Measurements from ENCODE around the gene BRPF3.
"Not testable (repeated sequence)": the region's sequence is repeated elsewhere in the genome, so short reads cannot be mapped to it uniquely, and the experiment has no call there.

BRPF3 gene

DNA sequence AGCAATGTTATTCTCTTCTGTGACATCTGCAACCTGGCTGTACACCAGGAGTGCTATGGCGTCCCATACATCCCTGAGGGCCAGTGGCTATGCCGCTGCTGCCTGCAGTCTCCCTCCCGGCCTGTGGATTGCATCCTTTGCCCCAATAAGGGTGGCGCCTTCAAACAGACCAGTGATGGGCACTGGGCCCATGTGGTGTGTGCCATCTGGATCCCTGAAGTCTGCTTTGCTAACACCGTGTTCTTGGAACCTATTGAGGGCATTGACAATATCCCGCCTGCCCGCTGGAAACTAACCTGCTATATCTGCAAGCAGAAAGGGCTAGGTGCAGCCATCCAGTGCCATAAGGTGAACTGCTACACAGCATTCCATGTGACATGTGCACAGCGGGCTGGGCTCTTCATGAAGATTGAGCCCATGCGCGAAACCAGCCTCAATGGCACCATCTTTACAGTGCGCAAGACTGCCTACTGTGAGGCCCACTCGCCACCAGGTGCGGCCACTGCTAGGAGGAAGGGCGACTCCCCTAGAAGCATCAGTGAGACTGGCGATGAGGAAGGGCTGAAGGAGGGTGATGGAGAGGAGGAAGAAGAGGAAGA, 4.6 kb downstream of the BRPF3 start:
- DNase-seq, result no peak

DNA sequence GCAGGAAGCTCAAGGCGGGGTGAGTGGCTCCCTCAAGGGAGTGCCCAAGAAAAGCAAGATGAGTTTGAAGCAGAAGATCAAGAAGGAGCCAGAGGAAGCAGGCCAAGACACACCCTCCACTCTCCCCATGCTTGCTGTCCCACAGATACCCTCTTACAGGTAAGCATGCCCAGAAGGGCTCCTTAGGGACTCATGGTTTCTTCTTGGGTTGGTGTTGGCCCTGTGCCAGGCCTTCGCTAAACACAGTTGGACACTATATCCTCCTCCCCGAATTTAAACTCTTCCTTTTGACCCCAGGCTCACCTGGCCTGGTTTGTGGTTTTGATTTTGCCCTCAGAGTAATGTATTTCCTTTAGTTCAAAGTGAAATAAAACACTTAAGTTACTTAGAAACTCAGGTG, 5.1 kb downstream of the BRPF3 start:
- DNase-seq, result no peak

DNA sequence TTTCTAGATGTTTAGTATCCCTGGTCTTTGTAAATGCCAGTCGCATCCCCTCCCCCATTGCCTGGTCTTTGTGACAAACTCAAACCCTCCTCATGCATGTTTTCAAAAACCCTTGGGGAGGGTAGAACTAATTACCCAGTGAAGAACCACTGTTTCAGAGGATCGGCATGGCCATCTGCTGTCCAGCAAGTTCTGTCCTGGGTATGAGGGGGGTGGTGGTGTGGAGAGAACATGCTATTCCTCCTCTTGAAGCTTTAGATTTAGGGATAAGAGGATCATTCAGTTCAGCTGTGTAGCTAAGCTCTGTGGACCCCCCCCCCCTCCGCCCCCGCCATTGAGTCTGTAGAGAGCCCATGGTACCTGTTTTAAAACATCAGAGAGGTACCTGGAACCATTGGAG, 5.6 kb downstream of the BRPF3 start:
- DNase-seq, result no peak

DNA sequence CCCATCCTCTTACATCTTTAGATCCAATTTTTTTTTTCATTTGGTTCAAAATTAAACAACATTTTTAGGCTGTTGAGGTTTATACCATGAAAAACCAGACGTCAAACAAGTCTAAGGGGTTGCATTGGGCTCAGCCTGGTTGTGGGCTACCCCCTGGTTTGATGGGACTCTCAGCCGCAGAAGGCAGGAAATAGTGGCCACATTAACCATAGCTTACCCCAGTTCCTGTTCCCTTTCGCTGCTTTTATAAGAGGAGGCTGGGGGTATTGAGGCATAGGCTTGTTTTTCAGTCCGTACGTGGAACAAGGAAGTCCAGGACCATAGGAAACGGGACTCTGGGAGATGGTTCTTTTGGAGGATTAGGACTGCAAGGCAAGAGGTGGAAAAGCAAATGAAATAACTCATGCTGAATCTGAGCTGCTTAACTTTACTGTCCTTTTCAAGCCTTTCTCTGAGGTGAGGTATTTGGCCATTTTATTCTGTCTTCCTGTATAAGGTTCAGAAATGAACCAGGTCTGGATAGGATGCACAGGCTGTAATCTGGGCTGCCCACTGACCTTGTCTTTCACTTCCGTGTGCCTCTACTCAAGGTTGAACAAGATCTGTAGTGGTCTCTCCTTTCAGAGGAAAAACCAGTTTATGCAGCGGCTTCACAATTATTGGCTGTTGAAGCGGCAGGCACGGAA, 7.7 kb downstream of the BRPF3 start:
- DNase-seq, result no peak

DNA sequence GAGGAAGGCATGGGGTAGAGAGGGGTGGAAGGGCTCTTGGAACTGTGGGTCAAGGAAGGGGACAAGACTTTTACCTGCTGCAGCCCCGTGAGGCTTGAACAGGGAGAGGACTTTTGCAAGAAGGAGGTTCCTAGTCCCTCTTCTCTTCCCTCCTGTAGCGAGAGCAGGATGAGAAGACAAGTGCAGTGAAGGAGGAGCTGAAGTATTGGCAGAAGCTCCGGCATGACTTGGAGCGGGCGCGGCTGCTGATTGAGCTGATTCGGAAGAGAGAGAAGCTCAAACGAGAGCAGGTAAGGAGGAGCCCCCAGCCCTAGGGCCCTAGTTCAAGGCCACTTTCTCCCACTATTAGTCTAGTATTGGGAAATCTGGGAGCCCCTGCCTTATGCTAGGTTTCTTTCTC, 10.6 kb downstream of the BRPF3 start:
- no peak for DNase-seq

DNA sequence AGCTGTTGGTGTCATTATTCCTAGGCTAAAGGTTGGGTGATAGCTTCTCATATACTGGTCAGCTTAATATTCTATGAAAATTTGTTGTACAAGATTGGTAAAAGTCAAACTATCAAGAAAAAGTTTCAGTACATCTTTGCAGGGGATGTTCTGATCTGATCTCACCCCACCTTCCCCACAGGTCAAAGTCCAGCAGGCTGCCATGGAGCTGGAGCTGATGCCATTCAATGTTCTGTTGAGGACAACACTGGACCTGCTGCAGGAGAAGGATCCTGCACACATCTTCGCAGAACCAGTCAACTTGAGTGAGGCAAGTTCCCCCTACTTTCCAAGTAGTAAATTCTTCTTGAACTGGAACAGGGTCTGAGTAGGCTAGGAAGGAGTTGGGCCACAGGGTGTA, 13.1 kb downstream of the BRPF3 start:
- no peak for DNase-seq

DNA sequence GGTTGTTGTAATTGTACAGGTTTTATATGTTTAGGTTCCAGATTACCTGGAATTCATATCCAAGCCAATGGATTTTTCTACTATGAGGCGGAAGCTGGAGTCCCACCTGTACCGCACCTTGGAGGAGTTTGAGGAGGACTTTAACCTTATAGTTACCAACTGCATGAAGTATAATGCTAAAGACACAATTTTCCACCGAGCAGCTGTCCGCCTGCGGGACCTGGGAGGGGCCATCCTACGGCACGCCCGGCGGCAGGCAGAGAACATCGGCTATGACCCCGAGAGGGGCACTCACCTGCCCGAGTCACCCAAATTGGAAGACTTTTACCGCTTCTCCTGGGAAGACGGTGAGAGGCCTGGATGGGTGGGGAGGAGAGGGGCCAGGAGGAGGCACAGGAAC, 13.6 kb downstream of the BRPF3 start:
- no peak for DNase-seq

DNA sequence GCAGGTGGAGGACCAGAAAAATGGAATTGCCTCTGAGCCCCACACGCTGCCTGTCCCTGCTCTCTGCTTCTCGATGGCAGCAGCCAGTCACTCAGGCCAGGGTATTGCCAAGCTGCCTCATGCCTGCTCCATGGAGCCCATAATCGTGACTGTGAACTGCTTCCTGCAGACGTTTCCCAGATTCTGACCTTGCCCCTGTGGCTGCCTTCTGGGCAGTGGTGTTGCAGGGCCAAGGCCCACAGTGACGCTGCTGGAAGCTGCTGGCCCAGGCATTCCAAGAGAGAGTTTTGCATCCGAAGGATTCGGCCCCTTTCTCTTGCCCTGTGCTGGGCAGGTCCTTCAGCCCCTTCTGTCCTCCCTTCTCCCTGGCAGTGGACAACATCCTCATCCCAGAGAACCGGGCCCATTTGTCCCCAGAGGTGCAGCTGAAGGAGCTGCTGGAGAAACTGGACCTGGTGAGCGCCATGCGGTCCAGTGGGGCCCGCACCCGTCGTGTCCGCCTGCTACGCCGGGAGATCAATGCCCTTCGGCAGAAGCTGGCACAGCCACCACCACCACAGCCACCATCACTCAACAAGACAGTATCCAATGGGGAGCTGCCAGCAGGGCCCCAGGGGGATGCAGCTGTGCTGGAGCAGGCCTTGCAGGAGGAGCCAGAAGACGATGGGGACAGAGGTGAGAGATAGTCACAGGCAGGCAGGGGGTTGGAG, 14.5 kb downstream of the BRPF3 start:
- no peak for DNase-seq

DNA sequence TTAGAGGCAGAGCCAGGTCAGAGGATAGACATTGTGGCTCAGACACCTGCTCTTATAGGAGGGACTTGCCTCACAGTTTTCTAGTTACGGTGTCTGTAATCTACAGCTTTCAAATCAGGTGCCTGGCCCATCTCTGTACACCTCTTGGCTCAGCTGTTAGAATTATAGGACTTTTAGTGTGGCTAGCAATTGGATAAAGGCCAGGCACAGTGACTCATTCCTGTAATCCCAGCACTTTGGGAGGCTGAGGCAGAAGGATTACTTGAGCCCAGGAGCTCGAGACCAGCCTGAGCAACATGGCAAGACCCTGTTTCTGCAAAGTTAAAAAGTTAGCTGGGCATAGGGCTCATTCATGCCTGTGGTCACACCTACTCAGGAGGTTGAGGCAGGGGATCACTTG, 20.0 kb downstream of the BRPF3 start:
- no peak for DNase-seq

DNA sequence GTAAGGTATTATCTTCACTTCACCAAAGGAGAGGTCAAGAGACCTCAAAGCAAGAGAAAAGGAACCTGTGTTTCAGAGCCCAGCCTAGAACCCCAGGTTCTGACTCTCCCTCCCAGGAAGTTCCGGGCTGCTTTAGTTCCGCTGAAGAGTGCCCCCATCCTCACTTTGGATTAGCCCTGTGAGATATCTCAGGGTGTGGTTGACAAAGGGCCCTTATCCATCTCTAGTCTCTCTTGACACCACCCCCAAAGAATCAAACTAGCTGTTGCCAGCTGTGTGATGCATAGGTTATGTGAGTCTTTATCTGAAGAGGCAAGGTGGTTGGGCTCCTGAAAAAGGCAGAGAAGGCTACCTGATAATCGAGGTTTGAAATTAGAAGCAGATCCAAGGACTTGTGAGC, 20.6 kb downstream of the BRPF3 start:
- no peak for DNase-seq

DNA sequence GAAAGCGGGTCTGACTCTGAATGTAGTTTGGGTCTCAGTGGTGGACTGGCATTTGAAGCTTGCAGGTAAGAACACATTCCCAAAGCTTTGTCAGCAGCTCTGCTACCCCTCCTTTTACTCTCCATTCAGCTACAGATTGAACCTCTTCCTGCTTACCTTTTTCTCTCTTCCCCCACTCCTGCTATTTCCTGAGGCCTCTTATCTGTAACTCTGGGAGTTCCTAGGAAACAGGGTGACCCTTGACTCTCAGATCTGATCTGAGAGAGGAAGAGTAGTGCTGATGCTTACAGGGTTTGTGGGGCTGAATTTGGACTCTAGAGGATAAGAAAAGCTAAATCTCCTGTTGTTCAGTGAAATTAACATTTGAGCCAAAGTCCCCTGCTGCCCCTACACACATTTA, 21.4 kb downstream of the BRPF3 start:
- DNase-seq, result no peak

DNA sequence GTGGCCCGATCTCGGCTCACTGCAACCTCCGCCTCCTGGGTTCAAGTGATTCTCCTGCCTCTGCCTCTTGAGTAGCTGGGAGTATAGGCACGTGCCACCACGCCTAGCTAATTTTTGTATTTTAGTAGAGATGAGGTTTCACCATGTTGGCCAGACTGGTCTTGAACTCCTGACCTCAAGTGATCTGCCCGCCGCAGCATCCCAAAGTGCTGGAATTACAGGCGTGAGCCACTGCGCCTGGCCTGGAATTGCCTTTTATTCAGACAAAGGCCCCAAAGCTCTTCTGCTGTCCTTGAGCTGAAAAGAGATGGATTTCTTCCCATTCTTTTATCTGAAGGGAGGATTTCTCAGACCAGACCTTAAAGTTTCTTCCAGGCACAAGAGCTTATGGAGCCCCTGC, 22.0 kb downstream of the BRPF3 start:
- not testable (repeated sequence) for DNase-seq

DNA sequence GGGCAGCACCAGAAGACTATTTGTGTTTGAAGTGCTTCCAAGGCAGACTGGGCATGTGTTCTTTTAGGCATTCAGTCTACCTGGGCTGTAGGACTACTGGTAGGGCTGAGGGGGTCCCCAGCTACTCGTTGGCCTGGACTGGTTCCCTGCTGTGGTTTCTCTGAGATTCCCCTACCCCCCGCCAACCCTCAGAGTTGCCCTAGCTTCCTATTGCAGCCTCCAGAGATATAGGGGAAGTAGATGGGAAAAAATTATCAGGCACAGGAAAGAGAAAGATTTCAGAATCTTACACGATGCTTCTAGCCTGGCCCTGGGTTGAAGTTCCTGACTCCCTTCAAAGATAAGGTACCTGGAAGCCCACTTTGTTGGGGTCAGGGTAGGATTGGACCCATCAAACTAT, 22.5 kb downstream of the BRPF3 start:
- DNase-seq, result no peak

DNA sequence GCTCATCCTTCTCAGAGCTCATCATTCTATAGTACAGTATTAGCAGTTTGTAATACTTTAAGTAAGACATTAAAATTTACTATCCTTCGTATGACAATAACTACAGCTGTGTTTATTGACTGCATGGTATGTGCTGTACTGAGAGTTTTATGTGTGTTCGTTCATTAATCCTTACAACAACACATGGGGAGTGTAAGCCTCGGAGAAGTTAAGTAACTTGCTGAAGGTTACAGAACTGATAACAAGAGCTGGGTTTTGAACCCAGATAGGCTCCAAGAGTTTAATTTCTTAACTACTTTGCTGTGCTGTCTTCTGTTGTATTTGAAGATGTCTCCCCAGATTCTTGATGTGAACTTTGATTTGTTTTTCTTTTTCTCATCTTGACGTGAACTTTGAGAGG, 23.7 kb downstream of the BRPF3 start:
- DNase-seq, result no peak

DNA sequence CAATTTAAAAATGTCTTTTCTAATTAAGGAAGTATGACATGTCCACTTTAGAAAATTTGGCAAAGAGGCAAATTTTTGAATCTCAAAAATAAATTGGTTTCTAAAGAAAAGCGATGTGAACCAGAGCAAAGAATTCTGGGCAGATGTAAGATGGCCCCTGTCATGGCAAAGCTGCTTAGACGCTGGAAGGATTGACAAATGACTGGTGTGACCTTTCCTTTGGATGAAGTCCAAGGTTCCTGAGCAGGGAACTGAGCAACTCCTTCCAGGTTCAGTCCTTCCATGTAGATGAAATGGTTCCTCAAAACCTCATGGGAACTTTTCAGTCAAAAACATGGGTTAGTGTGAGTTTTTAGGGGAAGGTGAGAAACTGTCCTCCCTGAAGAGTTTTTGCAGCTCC, 25.1 kb downstream of the BRPF3 start:
- DNase-seq, result no peak

DNA sequence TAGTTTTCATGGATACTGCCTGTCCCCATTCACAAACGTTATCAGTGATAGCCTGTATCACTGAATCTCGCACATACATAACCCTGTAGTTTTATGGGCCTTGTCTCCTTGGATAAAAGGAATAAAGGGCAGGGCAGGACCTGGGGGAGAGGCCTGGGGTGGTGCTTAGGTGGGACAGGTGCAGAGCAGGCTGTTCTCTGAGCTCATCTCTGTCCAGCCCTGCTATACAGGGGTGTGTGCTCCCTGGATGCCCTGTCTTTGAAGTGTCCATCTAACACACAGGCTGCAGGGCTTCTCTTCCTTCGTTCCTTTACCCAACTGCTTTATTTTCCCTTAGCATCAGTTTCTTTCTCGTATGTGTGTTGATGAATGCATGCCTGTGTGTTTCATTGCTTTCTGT, 26.4 kb downstream of the BRPF3 start:
- DNase-seq, result no peak

DNA sequence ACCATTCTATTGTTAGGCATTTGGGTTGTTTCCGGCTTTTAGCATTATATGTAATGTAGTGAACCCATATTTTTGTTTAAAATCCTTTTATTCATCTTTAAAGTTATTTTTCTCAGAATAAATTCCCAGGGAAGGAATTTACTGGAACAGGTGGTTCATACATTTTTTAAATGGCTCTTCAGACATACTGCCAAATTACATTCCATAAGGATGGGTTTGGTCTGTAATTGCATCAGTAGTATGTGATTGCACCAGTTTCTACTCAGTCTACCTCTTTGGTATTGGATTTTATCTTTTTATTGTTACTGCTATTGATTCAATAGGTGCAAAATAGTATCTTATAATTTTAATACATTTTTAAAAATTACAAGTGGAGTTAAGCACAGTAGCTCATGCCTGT, 27.2 kb downstream of the BRPF3 start:
- DNase-seq, result no peak

DNA sequence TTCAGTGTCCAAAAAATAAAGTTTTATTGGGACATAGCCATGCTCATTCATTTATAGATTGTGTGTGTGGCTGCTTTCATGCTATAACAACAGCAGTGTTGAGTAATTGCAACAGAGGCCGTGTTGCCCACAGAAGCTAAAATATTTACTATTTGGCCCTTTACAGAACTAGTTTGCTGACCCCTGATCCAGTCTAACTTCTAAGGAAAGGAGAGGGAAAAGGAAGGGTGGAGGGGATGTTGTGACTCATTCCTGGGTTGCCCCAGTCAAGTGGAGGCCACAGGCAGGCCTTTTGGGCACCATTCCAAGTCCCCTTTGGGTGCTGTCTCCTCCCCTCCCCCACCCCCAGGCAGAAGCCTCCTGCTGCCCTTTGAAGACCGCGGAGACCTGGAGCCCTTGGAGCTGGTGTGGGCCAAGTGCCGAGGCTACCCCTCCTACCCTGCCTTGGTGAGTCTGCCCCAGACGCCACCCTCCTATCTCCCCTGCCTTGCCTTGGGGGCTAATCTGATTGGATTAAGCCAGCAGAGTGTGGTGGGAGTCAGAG, 28.4 kb downstream of the BRPF3 start:
- DNase-seq, result no peak

DNA sequence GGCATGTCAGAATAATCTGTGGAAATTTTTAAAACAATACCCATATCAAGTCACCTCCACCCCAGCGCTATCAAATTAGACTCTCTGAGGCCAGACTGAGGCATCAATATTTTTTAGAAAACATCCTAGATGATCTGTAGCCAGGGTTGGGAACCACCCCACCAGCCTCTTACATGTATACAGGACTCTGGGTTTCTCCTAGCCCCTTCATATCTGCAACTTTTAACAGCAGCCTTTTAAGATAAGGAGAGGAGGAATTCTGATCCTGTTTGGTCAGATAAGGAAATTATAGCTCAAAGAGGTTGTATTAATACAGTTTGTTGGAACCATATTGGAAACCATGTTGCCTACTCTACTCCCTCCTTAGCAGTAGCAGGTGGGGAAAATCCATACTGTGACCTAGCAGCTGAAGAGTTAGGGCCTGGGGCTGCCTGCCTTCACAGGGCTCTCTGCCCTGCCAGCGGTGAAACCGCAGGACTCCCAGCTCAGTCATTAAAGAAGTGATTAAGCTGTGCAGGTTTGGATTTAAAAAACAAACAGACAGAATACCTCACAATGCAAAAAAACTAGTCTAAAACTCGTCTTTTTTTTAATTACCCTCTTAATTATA, 30.0 kb downstream of the BRPF3 start:
- DNase-seq, result no peak

DNA sequence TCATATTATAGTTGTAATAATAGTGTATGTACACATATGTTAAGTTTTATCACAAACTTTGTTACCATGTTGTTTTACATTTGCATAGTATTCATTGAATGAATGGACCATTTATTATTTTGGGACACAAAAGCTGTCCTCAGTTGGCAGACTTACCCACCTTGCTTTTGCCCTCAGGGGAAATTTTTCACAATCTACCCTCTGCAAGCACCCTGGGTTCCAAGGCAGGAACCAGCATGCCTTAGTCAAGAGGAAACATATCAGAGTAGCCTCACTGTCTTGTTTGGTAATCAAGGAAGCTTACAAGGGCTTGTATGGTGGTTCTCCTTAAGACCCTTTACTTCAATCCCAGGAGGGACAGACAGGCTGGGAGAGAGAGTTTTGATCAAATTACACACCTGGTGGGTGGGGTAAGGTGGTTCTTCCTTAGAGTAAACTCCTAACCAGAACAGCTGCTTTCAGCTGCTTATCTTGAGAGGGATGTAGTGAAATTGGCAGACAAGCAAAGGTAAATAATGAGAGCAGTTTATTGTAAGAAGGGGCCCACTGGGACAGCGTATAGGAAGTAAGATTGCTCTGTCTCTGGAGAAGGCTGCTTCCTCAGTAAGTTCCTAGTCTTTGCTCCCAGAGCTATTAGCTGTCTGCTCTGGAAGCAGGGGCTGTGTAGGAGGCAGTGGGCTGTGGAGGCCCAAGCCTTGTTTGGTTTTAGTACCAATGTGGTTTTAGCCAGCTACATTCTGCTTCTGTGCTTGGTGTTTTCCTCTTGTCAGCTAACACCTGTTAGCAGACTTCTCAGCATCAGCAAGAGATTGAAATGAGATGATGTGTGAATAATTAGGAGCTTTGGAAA, 31.1 kb downstream of the BRPF3 start:
- no peak for DNase-seq

DNA sequence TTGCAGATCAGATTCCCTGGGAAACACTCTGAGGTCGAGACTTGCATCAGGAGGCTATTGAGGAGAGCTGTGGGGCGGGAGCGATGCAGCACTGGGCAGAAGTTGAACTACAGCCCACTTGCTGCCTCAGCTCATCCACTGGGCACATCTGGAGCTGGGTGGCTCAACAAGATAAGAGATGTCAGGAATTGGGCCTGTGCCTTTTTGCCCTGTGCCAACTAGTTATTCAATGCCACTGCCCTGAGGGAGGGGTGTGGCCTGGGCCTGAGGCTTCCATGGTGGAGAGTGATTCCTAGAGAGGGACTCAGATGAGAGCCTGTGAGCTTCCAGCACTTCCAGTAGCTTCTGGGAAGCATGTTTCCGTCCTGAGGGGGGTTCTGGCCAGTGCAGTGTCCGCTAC, 32.7 kb downstream of the BRPF3 start:
- no peak for DNase-seq

DNA sequence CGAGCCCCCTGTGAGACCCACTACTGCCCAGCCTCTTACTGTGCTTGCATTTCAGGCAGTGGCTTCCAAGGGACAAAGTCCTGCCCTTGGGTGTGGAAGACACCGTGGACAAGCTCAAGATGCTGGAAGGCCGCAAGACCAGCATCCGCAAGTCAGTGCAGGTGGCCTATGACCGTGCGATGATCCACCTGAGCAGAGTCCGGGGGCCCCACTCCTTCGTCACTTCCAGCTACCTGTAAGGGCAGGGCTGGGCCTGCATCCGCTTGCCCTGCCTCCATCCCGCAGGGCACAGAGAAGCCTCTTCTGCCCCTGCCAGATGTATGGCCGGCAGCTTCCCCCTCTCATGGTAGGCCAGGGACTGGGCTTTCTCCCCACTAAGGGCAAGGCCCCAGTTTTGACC, 33.8 kb downstream of the BRPF3 start:
- no peak for DNase-seq

DNA sequence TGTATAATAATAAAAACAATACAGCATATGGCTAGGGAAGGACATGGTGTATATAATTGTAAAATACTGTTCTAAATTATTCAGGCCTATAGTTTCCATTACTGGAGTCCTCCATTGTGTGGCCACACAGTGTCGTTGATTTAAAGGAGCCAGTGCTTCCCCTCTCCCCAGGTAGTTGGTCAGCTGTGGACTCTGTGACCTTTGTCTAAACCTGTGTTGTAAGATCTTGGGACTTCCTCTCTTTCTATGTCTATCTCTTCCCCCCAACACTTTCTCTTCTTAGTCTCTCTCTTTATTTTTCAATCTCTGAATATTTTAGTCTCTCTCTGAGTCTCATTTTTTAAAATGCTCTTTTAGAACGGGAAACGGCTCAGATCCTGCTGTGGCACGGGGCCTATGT, 35.6 kb downstream of the BRPF3 start:
- DNase-seq, result no peak
